Upper lobe of right lung (tissue), 1 donor: ENCODE results near the gene EIF1AD. TPM values are rescaled to one million over a fixed set of nuclear protein-coding genes. Genes with fewer than 3 reads are reported as not detected.

ENCODE experiments used
- ATAC-seq: fragments of 200-7000 bp; cut with Tn5 transposase; one replicate; pipeline ENCODE4 v1.9.1; 2020; ENCODE audit warnings: mild to moderate bottlenecking, moderate library complexity
- DNase-seq: peaks from one replicate; pipeline ENCODE4 v3.0.0-alpha.2; 2020
- H3K27ac ChIP-seq: fragments of 200-600 bp; one replicate; pipeline ENCODE4 v1.8.0; 2022
- H3K27me3 ChIP-seq: fragments of 200-600 bp; one replicate; pipeline ENCODE4 v1.8.0; 2022; ENCODE audit warnings: mild to moderate bottlenecking
- H3K36me3 ChIP-seq: fragments of 200-600 bp; one replicate; pipeline ENCODE4 v1.8.0; 2022
- H3K4me1 ChIP-seq: fragments of 200-600 bp; one replicate; pipeline ENCODE4 v1.8.0; 2022
- H3K4me3 ChIP-seq: fragments of 200-600 bp; one replicate; pipeline ENCODE4 v1.8.0; 2022; ENCODE audit warnings: mild to moderate bottlenecking
- H3K9me3 ChIP-seq: fragments of 200-600 bp; one replicate; pipeline ENCODE4 v1.8.0; 2022
- CTCF ChIP-seq: fragments of 200-600 bp; IDR thresholded peaks from one replicate; pipeline ENCODE4 v1.8.0; 2022; ENCODE audit warnings: antibody characterized with exemption
- intact Hi-C: fragments of 100-400 bp; cut with DNase I; formaldehyde crosslinking; loops from one replicate; pipeline ENCODE4 v1.11.0; 2022
- total RNA-seq: library from RNA; stranded (reverse); fragmentation: NEBNext Ultra II Directional; extraction: Animal tissue kit (Norgen Biotek cat#: 25700); gene quantifications from one replicate; pipeline ENCODE4 v1.2.1, GENCODE V29; 2021
- donor health status: DM: no; HTN: yes; CAD: no; lungs with severe emphysema.

EIF1AD gene
- total RNA-seq, 1 donor from 2014 or later: 32.6 TPM

DNA sequence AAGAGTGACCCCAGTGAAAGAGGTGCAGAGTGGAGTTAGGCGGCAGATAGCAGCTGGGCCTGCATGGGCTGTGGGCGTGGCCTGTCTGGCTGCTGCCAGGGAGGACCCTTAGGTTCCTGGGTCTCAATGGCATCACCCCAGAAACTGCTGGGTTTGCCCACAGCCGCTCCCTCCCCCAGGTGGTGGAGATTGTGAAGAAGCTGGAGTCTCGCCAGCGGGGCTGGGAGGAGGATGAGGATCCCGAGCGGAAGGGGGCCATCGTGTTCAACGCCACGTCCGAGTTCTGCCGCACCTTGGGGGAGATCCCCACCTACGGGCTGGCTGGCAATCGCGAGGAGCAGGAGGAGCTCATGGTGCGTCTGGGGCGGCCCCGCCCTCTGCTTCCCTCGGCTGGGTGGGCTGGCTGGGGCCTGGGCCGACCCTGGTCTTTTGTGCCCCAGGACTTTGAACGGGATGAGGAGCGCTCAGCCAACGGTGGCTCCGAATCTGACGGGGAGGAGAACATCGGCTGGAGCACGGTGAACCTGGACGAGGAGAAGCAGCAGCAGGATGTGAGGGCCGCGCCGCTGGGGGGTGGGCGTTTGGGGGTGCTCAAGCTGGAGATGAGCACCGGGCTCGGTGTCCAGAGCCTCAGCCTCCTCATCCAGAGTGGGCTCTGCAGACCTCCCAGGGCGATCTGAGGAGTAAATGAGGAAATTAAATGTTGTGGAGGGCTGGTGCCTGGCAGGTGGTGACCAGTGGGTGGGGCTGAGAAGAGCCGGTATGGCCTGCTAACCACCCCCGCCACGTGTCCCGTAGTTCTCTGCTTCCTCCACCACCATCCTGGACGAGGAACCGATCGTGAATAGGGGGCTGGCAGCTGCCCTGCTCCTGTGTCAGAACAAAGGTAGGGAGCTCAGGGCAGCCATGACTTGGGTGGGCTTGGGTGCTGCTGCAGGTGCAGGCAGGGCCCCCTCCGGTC lies 25.5 kb downstream of the EIF1AD start:
- DNase-seq: no peak

GRCh38 chr11:65975771-65976170 lies 26.2 kb downstream of the EIF1AD start:
- Histone ChIP-seq H3K27ac (no peak overlapping the region), H3K27me3 (no peaks in the 10 kb centered on the region), H3K4me1 (no peaks in the 10 kb centered on the region), H3K36me3 (peaks cover 59% of the 10 kb centered on the region), H3K9me3 (no peaks in the 10 kb centered on the region), H3K4me3 (no peak overlapping the region)
- DNase-seq: no peak
- no peak for ATAC-seq
- intact Hi-C loops: loop anchor here (10.0 kb wide), 1 partner anchor 51 kb away; no protein-coding TSS in a partner anchor
- TF ChIP-seq CTCF: no peak

More for the DNA sequence above, 25.5 kb downstream of the EIF1AD start:
- TF ChIP-seq CTCF: no peak
- Histone ChIP-seq H3K9me3 (no peaks in the 10 kb centered on the region), H3K4me3 (no peak overlapping the region), H3K27ac (no peak overlapping the region), H3K36me3 (peaks cover 59% of the 10 kb centered on the region), H3K27me3 (no peaks in the 10 kb centered on the region), H3K4me1 (no peaks in the 10 kb centered on the region)
- no peak for ATAC-seq
- intact Hi-C loops: loop anchor here (10.0 kb wide), 1 partner anchor 52 kb away; no protein-coding TSS in a partner anchor

DNA sequence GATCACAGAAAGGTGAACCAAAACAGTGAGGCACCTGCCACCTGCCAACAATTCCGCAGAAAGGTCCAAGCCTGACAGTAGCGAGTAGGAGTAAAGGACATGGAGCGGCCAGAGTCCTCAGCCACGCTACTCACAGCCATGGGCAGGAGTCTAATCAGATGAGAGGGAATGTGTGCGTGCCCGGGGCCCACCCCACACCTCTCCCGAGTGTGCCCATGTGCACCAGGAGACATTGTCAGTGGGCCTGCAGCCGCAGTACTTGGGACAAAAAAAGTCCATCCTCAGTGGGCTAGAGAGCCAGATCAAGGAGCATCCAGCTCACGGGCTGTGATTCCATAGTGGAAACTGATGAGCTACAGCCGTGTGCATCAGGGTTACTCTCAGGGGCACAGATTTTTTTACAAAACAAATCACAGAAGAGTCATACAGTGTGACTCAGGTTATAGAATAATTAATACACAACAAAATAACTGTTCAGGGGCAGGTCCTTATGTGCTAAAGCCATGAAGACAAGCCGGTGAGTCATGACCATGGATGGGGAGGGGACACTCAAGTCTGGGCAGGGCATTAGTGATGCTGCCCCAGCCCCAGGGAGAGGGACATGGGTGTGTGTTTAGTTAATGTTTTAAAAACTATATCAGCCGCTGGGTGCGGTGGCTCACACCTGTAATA lies 28.4 kb downstream of the EIF1AD start:
- TF ChIP-seq CTCF: no peak
- Histone ChIP-seq H3K27ac (no peak overlapping the region), H3K4me1 (peaks cover 12% of the 10 kb centered on the region), H3K36me3 (peaks cover 68% of the 10 kb centered on the region), H3K4me3 (no peak overlapping the region), H3K27me3 (no peaks in the 10 kb centered on the region), H3K9me3 (no peaks in the 10 kb centered on the region)
- DNase-seq (no peak), ATAC-seq (no peak)
- intact Hi-C loops: loop anchor here (10.0 kb wide), 1 partner anchor 49 kb away; no protein-coding TSS in a partner anchor

DNA sequence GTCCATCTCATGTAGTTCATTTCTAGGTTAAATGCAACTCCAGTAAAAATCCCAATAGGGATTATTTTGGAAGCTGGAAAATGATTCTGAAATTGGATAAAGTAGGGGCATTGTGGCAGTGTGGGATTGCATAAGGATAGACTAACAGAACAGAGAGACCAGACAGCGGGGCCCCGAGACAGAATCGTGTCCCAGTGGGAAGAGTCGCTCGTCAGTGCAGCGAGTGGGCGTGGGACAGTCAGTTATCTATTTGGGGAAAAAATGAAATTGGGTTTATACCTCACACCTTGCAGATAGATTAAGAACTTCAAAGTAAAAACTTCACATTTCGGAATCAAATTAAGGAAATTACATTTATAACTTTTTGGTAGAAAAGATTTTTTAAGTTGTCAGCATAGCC lies 29.8 kb downstream of the EIF1AD start:
- TF ChIP-seq CTCF: no peak
- no peak overlapping the region for H3K4me3 ChIP-seq
- H3K4me1 ChIP-seq: peaks cover 12% of the 10 kb centered on the region
- no peak overlapping the region for H3K27ac ChIP-seq
- peaks cover 68% of the 10 kb centered on the region for H3K36me3 ChIP-seq
- no peaks in the 10 kb centered on the region for H3K9me3 ChIP-seq
- DNase-seq: no peak
- no peak for ATAC-seq
- no peaks in the 10 kb centered on the region for H3K27me3 ChIP-seq
- intact Hi-C loops: loop anchor here (10.0 kb wide), 1 partner anchor 47 kb away; no protein-coding TSS in a partner anchor

- Histone ChIP-seq H3K4me1 (peaks cover 14% of the 10 kb centered on the region), H3K9me3 (no peaks in the 10 kb centered on the region), H3K36me3 (peaks cover 78% of the 10 kb centered on the region), H3K27me3 (no peaks in the 10 kb centered on the region), H3K27ac (peak overlapping the region; percentile 60), H3K4me3 (no peak overlapping the region)
- intact Hi-C loops: no loop called here
- DNase-seq (no peak), ATAC-seq (peak; percentile 83)
- TF ChIP-seq CTCF: peak; percentile 8
Observed at GRCh38 chr11:65968600-65969482, 33.1 kb downstream of the EIF1AD start.
